Right lobe of liver (tissue), 6 donors: ENCODE measurements around the gene ZNF597. TPM values are rescaled to one million over a fixed set of nuclear protein-coding genes. Genes with fewer than 3 reads are reported as not detected.
A peak's percentile ranks its signal among the peaks of the same experiment; 100 is the strongest.

ENCODE experiments used
- ATAC-seq, 4 donors: fragments of 200-7000 bp; cut with Tn5 transposase; one replicate each; pipeline ENCODE4 v1.9.1; 2020; ENCODE audit warnings: mild to moderate bottlenecking in 4 of 4, moderate library complexity in 4 of 4
- DNase-seq, 3 donors: peaks; one replicate each; pipeline ENCODE4 v3.0.0-alpha.2; 2020
- H3K27ac ChIP-seq, 3 donors: fragments of 200-600 bp; one replicate each; pipeline ENCODE4 v1.8.0; 2022
- H3K27me3 ChIP-seq, 2 donors: fragments of 200-600 bp; one replicate each; pipeline ENCODE4 v1.8.0; 2022
- H3K36me3 ChIP-seq, 4 donors: fragments of 200-600 bp; sonication (generic) in 1 of 4; one replicate each; pipeline versions ENCODE4 v1.5.1 to v1.8.0; 2017 to 2022; ENCODE audit warnings: control low read depth in 1 of 4
- H3K4me1 ChIP-seq, 4 donors: fragments of 200-600 bp; sonication (generic) in 1 of 4; one replicate each; pipeline versions ENCODE4 v1.5.1 to v1.8.0; 2017 to 2022; ENCODE audit warnings: control low read depth in 1 of 4
- H3K4me3 ChIP-seq, 3 donors: fragments of 200-600 bp; one replicate each; pipeline ENCODE4 v1.8.0; 2022
- H3K9me3 ChIP-seq, 4 donors: fragments of 200-600 bp; sonication (generic) in 1 of 4; one replicate each; pipeline versions ENCODE4 v1.5.1 to v1.8.0; 2017 to 2022; ENCODE audit warnings: control low read depth in 1 of 4
- CTCF ChIP-seq, 4 donors: fragments of 200-600 bp in 3 of 4; fragments of 450-650 bp in 1 of 4; IDR thresholded peaks; one replicate each; pipeline versions ENCODE4 v1.5.1 to v1.8.0; 2016 to 2022; ENCODE audit warnings: antibody characterized with exemption in 4 of 4, mild to moderate bottlenecking in 2 of 4
- POLR2A ChIP-seq: fragments of 450-650 bp; IDR thresholded peaks from one replicate; pipeline ENCODE4 v1.6.1; 2017; ENCODE audit warnings: antibody characterized with exemption, mild to moderate bottlenecking
- WGBS: methylation state at CpG from one replicate; pipeline ENCODE4 v1.1.6; 2018; ENCODE audit warnings: low coverage, low lambda C conversion rate; ENCODE audit not compliant: insufficient coverage; ENCODE audit errors: missing lambda C conversion rate; 5-methylcytosine and 5-hydroxymethylcytosine counted together
- intact Hi-C, 2 donors: fragments of 100-400 bp; cut with DNase I; formaldehyde crosslinking; loops; one replicate each; pipeline versions ENCODE4 v1.11.2 to v1.14.1; 2022
- total RNA-seq, 6 experiments: library from RNA; depleted of rRNA in 2 of 6; stranded (reverse); fragments of >200 nt in 2 of 6; fragmentation: NEBNext Ultra II Directional in 3 of 6; extraction: Animal tissue kit (Norgen Biotek cat#: 25700) in 3 of 6; gene quantifications; one replicate each; pipeline versions ENCODE4 v1.1.0 to v1.2.4, GENCODE V29; 2016 to 2023
- donor health status: DM: no; HTN: yes; CAD: no.
- donor health status: DM: no; HTN: no; CAD: no.
- donor health status: DM: no; HTN: no; CAD: no.
- donor health status: DM: no; HTN: yes; CAD: no.
- donor health status: DM: no; HTN: yes; CAD: no.

Gene ZNF597
- total RNA-seq, 6 experiments from 2014 or later, result 0.86 to 1.7 (median 1.1) TPM

GRCh38 chr16:3480901-3481695 is 37.8 kb upstream of the ZNF597 start:
- Histone ChIP-seq H3K27ac (no peak overlapping the region), H3K9me3 (no peaks in the 10 kb centered on the region), H3K4me1 (no peaks in the 10 kb centered on the region), H3K4me3 (no peak overlapping the region), H3K36me3 (peaks cover 3 to 72% (median 41%) of the 10 kb centered on the region in 4 donors), H3K27me3 (no peaks in the 10 kb centered on the region)
- intact Hi-C loops, result no loop called here
- DNase-seq (no peak), ATAC-seq (peak in 1 of 4 donors; percentile 23)
- TF ChIP-seq CTCF (IDR thresholded peaks at IDR 0.05) (no peak), POLR2A (no peak)
- 77% methylated on average over 13 of the region's 18 CpGs for WGBS

- WGBS, result 90% methylated on average over 4 of the region's 12 CpGs
Observed at GRCh38 chr16:3479654-3480216, 36.4 kb upstream of the ZNF597 start.

GRCh38 chr16:3478242-3478925 is 35.1 kb upstream of the ZNF597 start:
- no peak for ATAC-seq
- WGBS, result 86% methylated on average over 9 of the region's 11 CpGs
- peaks cover 0 to 5% (median 0%) of the 10 kb centered on the region in 4 donors for H3K4me1 ChIP-seq
- TF ChIP-seq POLR2A (no peak), CTCF (IDR thresholded peaks at IDR 0.05) (no peak)
- H3K27me3 ChIP-seq, result no peaks in the 10 kb centered on the region
- H3K36me3 ChIP-seq, result peaks cover 0 to 45% (median 24%) of the 10 kb centered on the region in 4 donors
- H3K4me3 ChIP-seq, result no peak overlapping the region
- no peaks in the 10 kb centered on the region for H3K9me3 ChIP-seq
- intact Hi-C loops, result no loop called here
- no peak overlapping the region for H3K27ac ChIP-seq
- DNase-seq, result no peak

More at GRCh38 chr16:3479654-3480216, 36.4 kb upstream of the ZNF597 start:
- Histone ChIP-seq H3K36me3 (peaks cover 3 to 59% (median 34%) of the 10 kb centered on the region in 4 donors), H3K4me3 (no peak overlapping the region), H3K9me3 (no peaks in the 10 kb centered on the region), H3K27ac (no peak overlapping the region), H3K27me3 (no peaks in the 10 kb centered on the region), H3K4me1 (peaks cover 0 to under 1% (median 0%) of the 10 kb centered on the region in 4 donors)
- TF ChIP-seq POLR2A, result no peak
- no peak for ATAC-seq
- intact Hi-C loops, result no loop called here
- no peak for DNase-seq

GRCh38 chr16:3476409-3476808 is 33.1 kb upstream of the ZNF597 start:
- TF ChIP-seq CTCF (IDR thresholded peaks at IDR 0.05) (no peak), POLR2A (no peak)
- ATAC-seq, result no peak
- Histone ChIP-seq H3K4me1 (peaks cover 0 to 5% (median 0%) of the 10 kb centered on the region in 4 donors), H3K36me3 (peaks cover 0 to 26% (median 8%) of the 10 kb centered on the region in 4 donors), H3K4me3 (no peak overlapping the region), H3K27ac (no peak overlapping the region), H3K9me3 (no peaks in the 10 kb centered on the region), H3K27me3 (no peaks in the 10 kb centered on the region)
- intact Hi-C loops, result no loop called here
- no peak for DNase-seq
- WGBS, result 100% methylated on average over 2 of the region's 3 CpGs
